HG03520 (cell line): Measurements from ENCODE around the gene SIPA1.
"Not testable (repeated sequence)": the region's sequence is repeated elsewhere in the genome, so short reads cannot be mapped to it uniquely, and the experiment has no call there.

Experiments used
- ATAC-seq: cut with Tn5 transposase; IDR thresholded peaks from one replicate; pipeline ENCODE4 v1.9.1; 2021; ENCODE audit warnings: mild to moderate bottlenecking, moderate library complexity; ENCODE audit not compliant: unreplicated experiment

Gene SIPA1

GRCh38 chr11:65622011-65622410, 15.9 kb upstream of the SIPA1 start:
- ATAC-seq = no peak

DNA sequence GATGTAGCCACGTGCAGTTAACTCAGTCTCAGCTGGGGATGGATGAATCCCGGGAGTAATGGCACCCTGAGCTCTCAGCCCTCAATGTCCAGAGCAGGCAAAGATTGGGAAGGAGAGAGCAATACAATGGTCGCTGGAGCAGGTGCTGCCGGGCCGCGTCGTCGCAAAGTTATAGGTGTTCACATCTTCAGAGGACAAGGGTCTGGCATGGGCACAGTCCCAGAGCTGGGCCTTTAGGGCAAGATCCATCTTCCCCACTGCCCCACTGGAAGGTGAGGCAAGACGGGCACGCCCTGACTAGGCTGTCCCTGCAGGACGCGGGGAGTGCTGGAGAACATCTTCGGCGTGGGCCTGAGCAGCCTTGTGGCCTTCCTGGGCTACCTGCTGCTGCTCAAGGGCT, 14.7 kb upstream of the SIPA1 start:
- ATAC-seq = no peak

DNA sequence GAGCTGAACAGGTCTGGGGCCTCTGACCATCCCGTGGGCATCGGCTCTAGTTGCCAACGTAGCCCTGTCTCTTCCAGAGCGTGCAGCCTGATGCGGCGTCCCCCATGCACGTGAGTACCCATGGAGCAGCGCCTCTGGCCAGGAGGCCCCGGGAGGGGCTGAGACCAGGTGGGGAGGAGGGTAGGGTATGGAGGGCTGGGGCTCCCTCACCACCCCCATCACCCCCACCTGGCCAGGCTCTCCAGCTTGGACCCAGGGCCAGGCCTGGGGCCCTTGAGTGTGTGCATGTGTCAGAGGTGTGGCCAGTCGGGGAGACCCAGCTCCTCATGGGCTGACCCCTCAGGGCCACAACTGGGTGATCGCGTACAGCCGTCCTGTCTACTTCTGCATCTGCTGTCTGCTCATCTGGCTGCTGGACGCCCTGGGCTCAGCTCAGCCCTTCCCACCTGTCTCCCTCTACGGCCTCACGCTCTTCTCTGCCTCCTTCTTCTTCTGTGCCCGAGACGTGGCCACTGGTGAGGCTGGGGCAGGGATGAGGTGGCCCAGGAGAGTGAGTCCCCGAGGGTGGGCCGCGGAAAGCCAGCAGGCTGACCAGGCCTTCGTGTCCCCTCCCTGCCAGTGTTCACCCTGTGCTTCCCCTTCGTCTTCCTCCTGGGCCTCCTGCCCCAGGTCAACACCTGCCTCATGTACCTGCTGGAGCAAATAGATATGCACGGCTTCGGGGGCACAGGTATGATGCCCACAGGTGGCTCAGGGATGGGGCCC, 13.9 kb upstream of the SIPA1 start:
- no peak for ATAC-seq

- no peak for ATAC-seq
Measured at GRCh38 chr11:65624931-65625627, 12.8 kb upstream of the SIPA1 start.

- ATAC-seq = no peak
Measured at GRCh38 chr11:65625628-65626342, 12.1 kb upstream of the SIPA1 start.

- no peak for ATAC-seq
Measured at GRCh38 chr11:65627202-65627601, 10.7 kb upstream of the SIPA1 start.

GRCh38 chr11:65629579-65629978, 8.3 kb upstream of the SIPA1 start:
- no peak for ATAC-seq

- ATAC-seq = no peak
Measured at GRCh38 chr11:65630215-65630614, 7.7 kb upstream of the SIPA1 start.

GRCh38 chr11:65633390-65634108, 4.4 kb upstream of the SIPA1 start:
- ATAC-seq = no peak

DNA sequence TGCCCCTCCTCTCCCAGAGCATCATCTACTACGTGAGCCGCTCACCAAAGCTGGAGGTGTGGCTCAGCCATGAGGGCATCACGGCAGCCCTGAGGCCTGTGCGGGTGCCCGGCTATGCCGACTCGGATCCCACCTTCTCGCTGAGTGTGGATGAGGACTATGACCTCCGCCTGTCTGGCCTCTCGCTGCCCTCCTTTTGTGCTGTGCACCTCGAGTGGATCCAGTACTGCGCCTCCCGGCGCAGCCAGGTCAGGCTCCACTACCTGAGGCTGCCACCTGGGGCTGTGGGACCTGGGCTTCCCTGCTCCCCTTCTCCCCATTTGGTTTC, 3.8 kb upstream of the SIPA1 start:
- no peak for ATAC-seq

DNA sequence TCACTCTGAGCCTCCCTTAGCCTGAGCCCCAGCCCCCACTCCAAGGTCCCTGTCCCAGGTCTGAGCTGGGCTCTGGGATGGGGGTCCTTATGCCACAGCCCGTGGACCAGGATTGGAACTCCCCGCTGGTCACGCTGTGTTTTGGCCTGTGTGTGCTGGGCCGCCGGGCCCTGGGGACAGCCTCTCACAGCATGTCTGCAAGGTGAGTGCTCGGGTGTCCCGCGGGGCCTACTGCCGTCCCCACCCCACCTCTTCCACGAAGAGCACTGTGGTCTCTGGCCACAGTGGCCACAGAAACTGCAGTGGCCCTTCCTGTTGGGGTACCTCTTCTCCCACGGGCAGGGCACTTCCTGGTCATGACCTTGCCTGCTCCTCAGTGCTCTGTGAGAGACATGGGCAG, 3.5 kb upstream of the SIPA1 start:
- no peak for ATAC-seq

DNA sequence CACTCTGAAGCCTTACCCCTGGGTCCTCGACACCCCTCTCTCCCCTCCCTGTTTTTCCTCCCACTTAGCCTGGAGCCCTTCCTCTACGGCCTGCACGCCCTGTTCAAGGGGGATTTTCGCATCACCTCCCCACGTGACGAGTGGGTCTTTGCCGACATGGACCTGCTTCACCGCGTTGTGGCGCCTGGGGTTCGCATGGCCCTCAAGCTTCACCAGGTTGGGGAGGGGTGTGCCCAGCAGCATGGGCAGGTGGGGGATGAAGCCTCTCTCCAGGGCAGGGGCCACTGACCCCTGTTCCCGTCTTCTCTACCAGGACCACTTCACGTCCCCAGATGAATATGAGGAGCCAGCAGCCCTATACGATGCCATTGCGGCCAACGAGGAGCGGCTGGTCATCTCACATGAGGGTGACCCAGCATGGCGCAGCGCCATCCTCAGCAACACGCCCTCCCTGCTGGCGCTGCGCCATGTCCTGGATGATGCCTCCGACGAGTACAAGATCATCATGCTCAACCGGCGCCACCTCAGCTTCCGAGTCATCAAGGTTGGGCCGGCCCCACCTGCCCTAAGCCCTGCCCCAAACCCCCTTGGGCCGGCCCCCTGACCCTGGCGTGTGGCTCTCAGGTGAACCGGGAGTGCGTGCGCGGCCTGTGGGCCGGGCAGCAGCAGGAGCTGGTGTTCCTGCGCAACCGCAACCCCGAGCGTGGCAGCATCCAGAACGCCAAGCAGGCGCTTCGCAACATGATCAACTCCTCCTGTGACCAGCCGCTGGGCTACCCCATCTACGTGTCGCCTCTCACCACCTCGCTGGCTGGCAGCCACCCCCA, 2.8 kb upstream of the SIPA1 start:
- ATAC-seq = no peak

DNA sequence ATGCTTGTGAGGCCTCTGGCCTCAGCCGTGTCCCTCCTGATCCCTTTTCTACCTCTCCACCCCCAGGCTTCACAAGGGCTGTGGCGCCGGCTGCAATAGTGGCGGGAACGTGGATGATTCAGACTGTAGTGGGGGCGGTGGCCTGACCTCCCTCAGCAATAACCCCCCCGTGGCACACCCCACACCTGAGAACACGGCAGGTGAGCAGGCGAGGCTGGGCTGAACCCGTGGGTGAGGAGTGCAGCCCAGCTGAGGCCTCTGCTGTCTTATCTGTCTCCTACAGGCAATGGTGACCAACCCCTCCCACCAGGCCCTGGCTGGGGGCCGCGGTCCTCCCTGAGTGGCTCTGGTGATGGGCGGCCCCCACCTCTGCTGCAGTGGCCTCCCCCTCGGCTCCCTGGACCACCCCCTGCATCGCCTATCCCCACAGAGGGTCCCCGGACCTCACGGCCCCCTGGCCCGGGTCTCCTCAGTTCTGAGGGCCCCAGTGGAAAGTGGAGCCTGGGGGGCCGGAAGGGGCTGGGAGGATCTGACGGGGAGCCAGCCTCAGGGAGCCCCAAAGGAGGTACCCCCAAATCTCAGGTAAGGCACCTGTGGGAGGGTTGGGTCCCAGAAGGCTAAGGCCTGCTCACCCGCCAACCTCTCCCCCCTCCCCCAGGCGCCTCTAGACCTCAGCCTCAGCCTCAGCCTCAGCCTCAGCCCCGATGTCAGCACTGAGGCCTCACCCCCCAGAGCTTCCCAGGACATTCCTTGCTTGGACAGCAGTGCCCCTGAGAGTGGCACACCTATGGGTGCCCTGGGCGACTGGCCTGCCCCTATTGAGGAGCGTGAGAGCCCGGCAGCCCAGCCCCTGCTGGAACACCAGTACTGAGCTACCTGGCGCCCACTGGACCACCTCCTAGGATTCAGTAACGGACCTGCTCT, 1.5 kb upstream of the SIPA1 start:
- no peak for ATAC-seq

- ATAC-seq = no peak
Measured at GRCh38 chr11:65637032-65637557, 806 bp upstream of the SIPA1 start.

- not testable (repeated sequence) for ATAC-seq
Measured at GRCh38 chr11:65639228-65639597, 1.3 kb downstream of the SIPA1 start.

GRCh38 chr11:65639623-65640482, 2.0 kb downstream of the SIPA1 start:
- no peak for ATAC-seq

DNA sequence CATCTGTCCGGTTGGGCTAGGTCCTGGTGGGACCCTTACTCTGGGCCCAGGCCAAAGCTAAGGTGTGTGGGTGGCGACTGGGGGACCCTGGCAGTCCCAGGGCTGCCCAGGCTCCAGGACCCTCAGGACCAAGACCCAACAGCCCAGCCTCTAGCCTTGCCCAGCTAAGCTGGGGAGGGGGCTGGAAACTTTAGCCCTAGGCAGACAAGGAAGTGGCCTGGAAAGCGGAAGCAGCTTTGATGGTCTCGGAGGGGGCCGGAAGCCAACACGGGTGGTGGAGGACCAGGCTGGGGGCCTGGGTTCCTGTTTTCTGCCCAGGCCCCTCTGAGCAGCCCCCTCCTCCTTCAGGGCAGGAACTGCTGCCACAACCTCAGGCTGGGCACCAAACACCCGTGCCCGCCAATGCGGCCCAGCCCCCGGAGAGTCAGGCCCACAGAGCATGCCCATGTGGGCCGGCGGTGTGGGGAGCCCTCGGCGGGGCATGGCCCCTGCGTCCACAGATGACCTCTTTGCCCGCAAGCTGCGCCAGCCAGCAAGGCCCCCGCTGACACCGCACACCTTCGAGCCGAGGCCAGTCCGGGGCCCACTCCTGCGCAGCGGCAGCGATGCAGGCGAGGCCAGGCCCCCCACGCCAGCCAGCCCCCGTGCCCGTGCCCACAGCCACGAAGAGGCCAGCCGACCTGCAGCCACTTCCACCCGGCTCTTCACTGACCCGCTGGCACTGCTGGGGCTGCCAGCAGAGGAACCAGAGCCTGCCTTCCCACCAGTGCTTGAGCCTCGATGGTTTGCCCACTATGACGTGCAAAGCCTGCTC, 2.8 kb downstream of the SIPA1 start:
- ATAC-seq = no peak
